Activated CD8-positive, alpha-beta memory T cell treated with anti-CD3 and anti-CD28 coated beads, Interleukin-2, amount 10 ng/mL, durations not matched to agents 7 days and 5 days (primary cell): Measurements from ENCODE around the gene GPATCH2L. TPM values are rescaled to one million over a fixed set of nuclear protein-coding genes. Genes with fewer than 3 reads are reported as not detected.

ENCODE experiments used
- ATAC-seq: fragments of 150-1000 bp; cut with Tn5 transposase; one replicate; pipeline ENCODE4 v1.10.0; 2021; ENCODE audit warnings: moderate library complexity
- CTCF ChIA-PET: fragments of 350-600 bp; sonication (Branson Sonifier 250); formaldehyde crosslinking; loops from one replicate; lab custom pipeline; 2021; ENCODE audit warnings: antibody characterized with exemption; lab: Charles Lee
- DNase-seq: peaks from one replicate; pipeline ENCODE4 v3.0.0-alpha.2; 2020
- H3K27ac Mint-ChIP-seq: one replicate; pipeline ENCODE4 v1.8.0; 2021; ENCODE audit warnings: mild to moderate bottlenecking, mixed read lengths
- H3K27me3 Mint-ChIP-seq: one replicate; pipeline ENCODE4 v1.8.0; 2021; ENCODE audit warnings: mixed read lengths
- H3K36me3 Mint-ChIP-seq: one replicate; pipeline ENCODE4 v1.8.0; 2021; ENCODE audit warnings: mild to moderate bottlenecking, mixed read lengths
- H3K4me1 Mint-ChIP-seq: one replicate; pipeline ENCODE4 v1.8.0; 2021; ENCODE audit warnings: mixed read lengths
- H3K4me3 Mint-ChIP-seq: one replicate; pipeline ENCODE4 v1.8.0; 2021; ENCODE audit warnings: mild to moderate bottlenecking, moderate library complexity, mixed read lengths
- H3K9me3 Mint-ChIP-seq: one replicate; pipeline ENCODE4 v1.8.0; 2022; ENCODE audit warnings: low read depth, mixed read lengths
- total RNA-seq, 2 experiments: library from RNA; stranded (reverse); gene quantifications; one replicate each; pipeline ENCODE4 v1.2.3, GENCODE V29; 2021

GPATCH2L gene
- total RNA-seq: 10 to 100 TPM; 56.4 to 63.8 TPM

DNA sequence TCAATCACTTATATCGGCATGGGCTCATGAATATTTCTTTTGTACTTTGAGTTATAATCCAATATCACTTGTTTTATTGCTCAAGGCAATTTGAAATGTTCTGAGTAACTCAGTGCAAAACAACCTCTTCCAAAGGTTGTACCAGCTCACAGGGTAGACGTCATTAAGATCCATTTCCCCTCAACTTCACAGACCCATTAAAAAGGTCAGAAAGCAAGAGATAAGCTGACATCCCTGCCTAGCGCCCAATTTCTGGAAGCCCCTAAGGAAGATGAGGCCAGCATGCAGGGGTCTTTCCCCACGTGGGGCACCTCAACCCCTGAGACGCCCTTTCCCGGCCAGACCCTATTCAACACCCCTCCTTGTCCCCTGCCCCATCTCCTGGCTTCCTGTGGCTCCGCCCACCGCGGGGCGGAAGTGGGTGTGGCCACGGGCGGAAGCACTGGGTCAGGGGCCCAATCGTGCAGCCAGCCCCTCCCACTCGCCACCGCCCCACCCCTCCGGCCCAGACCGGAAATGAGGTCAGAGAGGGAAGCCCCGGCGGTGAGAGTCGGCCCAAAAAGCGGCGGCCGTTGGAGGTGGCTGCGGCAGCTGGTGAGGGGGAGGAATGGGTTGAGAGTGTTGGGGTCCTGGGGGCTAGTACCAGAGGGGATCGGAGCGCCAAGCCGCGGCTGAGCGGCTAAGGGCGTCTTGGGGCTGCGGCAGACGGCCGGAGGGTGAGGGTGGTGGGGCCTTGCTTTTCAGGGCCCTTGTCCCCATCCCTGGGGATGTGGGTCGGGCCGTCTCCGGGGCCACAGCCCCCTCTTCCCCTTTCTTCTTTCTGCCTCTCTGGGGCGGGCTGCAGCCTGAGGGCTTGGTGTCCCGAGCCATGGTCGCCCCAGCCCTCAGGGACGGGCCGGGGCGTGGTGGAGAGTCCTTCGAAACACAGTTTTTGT is at the start of gene GPATCH2L:
GPATCH2L (plus strand) TSS at position 525 of the 935 bp plus-strand sequence. CDS start 2,442 bp downstream, outside the sequence.
- H3K4me3 Mint-ChIP-seq: peak within 1 kb of the TSS; percentile 88
- H3K36me3 Mint-ChIP-seq: peaks cover 21% of the 10 kb centered on the region
- H3K9me3 Mint-ChIP-seq: peaks cover 5% of the 10 kb centered on the region
- DNase-seq: peak; percentile 98
- ATAC-seq: peak; percentile 87
- H3K27me3 Mint-ChIP-seq: peaks cover 8% of the 10 kb centered on the region
- CTCF ChIA-PET: interaction anchor here (1.0 kb wide), 1 partner anchor 710 kb away, joined by 3 read pairs; no protein-coding TSS in a partner anchor
- peak within 1 kb of the TSS; percentile 97 for H3K27ac Mint-ChIP-seq
- peaks cover 46% of the 10 kb centered on the region for H3K4me1 Mint-ChIP-seq

DNA sequence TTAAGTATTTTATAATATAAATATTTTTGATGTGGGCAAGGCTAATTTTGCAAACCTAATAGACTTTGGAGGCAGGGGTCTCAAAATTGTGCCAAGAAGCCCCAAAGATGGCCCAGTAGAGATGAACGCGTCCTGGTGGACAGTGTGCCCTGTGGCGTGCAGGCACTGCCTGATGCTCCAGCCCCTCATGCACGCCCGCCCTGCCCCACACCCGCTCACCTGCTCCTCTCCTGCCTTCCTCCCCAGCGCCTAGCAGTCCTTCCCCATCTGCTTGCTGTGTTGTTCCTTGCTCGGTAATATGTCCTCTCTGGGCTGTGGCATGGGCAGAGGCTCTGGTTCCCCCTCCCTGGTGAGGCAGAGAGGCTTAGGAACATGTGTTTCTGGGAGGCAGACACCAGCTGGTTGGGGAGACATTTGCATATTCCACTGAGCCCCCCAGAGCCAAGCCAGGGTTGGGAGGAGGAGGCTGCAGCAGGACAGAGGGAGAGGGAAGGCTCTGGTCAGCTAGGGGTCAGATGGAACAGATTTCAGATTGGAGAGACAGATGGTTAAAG is 46.8 kb upstream of the GPATCH2L start:
- ATAC-seq (no peak), DNase-seq (no peak)
- Mint-ChIP-seq H3K27ac (no peak overlapping the region), H3K9me3 (no peaks in the 10 kb centered on the region), H3K27me3 (no peaks in the 10 kb centered on the region), H3K4me3 (no peak overlapping the region), H3K36me3 (no peaks in the 10 kb centered on the region), H3K4me1 (no peaks in the 10 kb centered on the region)
- CTCF ChIA-PET: no interaction called here

DNA sequence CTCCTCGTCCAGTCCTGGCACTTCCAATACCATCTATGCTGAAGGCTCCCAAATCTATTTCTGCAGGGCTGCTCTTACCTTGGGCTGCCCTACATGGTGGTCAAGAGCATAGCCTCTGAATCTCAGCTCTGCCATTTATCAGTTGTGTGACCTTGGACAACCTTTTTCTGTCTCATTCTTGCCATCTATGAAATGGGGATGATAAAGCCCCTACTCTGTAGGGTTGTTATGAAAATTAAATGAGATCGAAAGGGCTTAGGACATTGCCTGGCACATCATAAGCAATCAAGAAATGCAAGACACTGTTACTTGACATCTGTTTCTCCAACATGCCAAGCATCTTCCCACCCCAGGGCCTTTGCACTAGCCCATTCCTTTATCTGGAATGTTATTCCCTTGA is 45.5 kb upstream of the GPATCH2L start:
- no peaks in the 10 kb centered on the region for H3K9me3 Mint-ChIP-seq
- no peaks in the 10 kb centered on the region for H3K4me1 Mint-ChIP-seq
- CTCF ChIA-PET: no interaction called here
- no peak for ATAC-seq
- no peaks in the 10 kb centered on the region for H3K27me3 Mint-ChIP-seq
- no peak overlapping the region for H3K4me3 Mint-ChIP-seq
- no peak overlapping the region for H3K27ac Mint-ChIP-seq
- H3K36me3 Mint-ChIP-seq: no peaks in the 10 kb centered on the region
- DNase-seq: no peak

GRCh38 chr14:76109087-76109880 is 42.4 kb upstream of the GPATCH2L start:
- no peak overlapping the region for H3K4me3 Mint-ChIP-seq
- no peaks in the 10 kb centered on the region for H3K9me3 Mint-ChIP-seq
- H3K27ac Mint-ChIP-seq: no peak overlapping the region
- H3K27me3 Mint-ChIP-seq: no peaks in the 10 kb centered on the region
- no peak for DNase-seq
- CTCF ChIA-PET: no interaction called here
- no peaks in the 10 kb centered on the region for H3K4me1 Mint-ChIP-seq
- ATAC-seq: no peak
- H3K36me3 Mint-ChIP-seq: no peaks in the 10 kb centered on the region

GRCh38 chr14:76112889-76113624 is 38.7 kb upstream of the GPATCH2L start:
- Mint-ChIP-seq H3K4me1 (no peaks in the 10 kb centered on the region), H3K27ac (no peak overlapping the region), H3K27me3 (peaks cover 4% of the 10 kb centered on the region), H3K36me3 (no peaks in the 10 kb centered on the region), H3K9me3 (no peaks in the 10 kb centered on the region), H3K4me3 (no peak overlapping the region)
- ATAC-seq (no peak), DNase-seq (no peak)
- CTCF ChIA-PET: interaction anchor here (1.0 kb wide), 1 partner anchor 33 kb away, joined by 3 read pairs; no protein-coding TSS in a partner anchor

GRCh38 chr14:76113691-76114090 is 38.0 kb upstream of the GPATCH2L start:
- ATAC-seq (no peak), DNase-seq (no peak)
- CTCF ChIA-PET: interaction anchor here (1.0 kb wide), 1 partner anchor 34 kb away, joined by 3 read pairs; no protein-coding TSS in a partner anchor
- H3K4me3 Mint-ChIP-seq: no peak overlapping the region
- H3K27ac Mint-ChIP-seq: no peak overlapping the region
- no peaks in the 10 kb centered on the region for H3K4me1 Mint-ChIP-seq
- H3K9me3 Mint-ChIP-seq: no peaks in the 10 kb centered on the region
- peaks cover 4% of the 10 kb centered on the region for H3K27me3 Mint-ChIP-seq
- no peaks in the 10 kb centered on the region for H3K36me3 Mint-ChIP-seq

GRCh38 chr14:76115010-76115422 is 36.7 kb upstream of the GPATCH2L start:
- ATAC-seq: no peak
- no peaks in the 10 kb centered on the region for H3K9me3 Mint-ChIP-seq
- no peak overlapping the region for H3K27ac Mint-ChIP-seq
- no peaks in the 10 kb centered on the region for H3K36me3 Mint-ChIP-seq
- peaks cover 4% of the 10 kb centered on the region for H3K27me3 Mint-ChIP-seq
- CTCF ChIA-PET: no interaction called here
- no peak overlapping the region for H3K4me3 Mint-ChIP-seq
- no peak for DNase-seq
- no peaks in the 10 kb centered on the region for H3K4me1 Mint-ChIP-seq

DNA sequence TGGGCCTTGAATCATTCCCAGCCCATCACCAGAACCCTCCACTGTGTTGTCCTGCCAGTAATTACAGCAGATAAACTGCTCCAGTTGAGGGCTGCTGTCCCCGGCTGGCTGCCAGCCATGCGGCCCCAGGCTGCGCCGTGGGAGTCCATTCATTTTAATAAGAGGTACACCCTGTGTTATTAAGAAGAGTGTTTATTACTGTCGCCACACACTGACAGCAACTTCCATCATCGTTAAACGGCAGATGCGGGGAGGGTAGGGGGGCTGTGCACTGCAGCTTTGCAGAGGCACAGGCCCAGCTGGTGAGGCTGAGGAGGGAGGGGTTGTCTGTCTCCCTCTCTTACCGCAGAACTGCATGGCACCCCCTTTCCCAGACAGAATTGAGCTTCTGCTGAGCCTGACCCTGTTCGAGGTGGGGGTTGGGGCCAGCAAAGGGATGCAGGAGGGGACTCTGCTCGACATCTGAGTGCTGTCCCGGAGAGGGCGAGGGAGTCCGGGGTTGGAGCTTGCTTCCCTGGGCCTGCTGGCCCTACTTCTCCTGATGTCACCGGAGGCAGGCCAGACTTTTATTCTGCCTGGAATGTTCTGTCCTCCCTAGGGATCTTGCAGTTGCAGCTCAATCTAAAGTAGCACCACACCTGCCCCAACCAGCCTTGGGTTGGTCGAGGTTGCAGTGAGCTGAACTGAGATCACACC is 33.8 kb upstream of the GPATCH2L start:
- no peak for DNase-seq
- H3K9me3 Mint-ChIP-seq: no peaks in the 10 kb centered on the region
- no peak for ATAC-seq
- no peak overlapping the region for H3K4me3 Mint-ChIP-seq
- H3K27me3 Mint-ChIP-seq: peaks cover 4% of the 10 kb centered on the region
- CTCF ChIA-PET: no interaction called here
- H3K36me3 Mint-ChIP-seq: no peaks in the 10 kb centered on the region
- no peaks in the 10 kb centered on the region for H3K4me1 Mint-ChIP-seq
- no peak overlapping the region for H3K27ac Mint-ChIP-seq

GRCh38 chr14:76118594-76118993 is 33.1 kb upstream of the GPATCH2L start:
- H3K27ac Mint-ChIP-seq: no peak overlapping the region
- no peaks in the 10 kb centered on the region for H3K36me3 Mint-ChIP-seq
- H3K4me1 Mint-ChIP-seq: no peaks in the 10 kb centered on the region
- DNase-seq (no peak), ATAC-seq (no peak)
- peaks cover 4% of the 10 kb centered on the region for H3K27me3 Mint-ChIP-seq
- CTCF ChIA-PET: no interaction called here
- H3K4me3 Mint-ChIP-seq: no peak overlapping the region
- H3K9me3 Mint-ChIP-seq: no peaks in the 10 kb centered on the region

GRCh38 chr14:76121089-76121748 is 30.5 kb upstream of the GPATCH2L start:
- H3K27me3 Mint-ChIP-seq: peaks cover 2% of the 10 kb centered on the region
- no peak for ATAC-seq
- H3K4me1 Mint-ChIP-seq: no peaks in the 10 kb centered on the region
- no peak for DNase-seq
- H3K36me3 Mint-ChIP-seq: no peaks in the 10 kb centered on the region
- CTCF ChIA-PET: no interaction called here
- no peaks in the 10 kb centered on the region for H3K9me3 Mint-ChIP-seq
- no peak overlapping the region for H3K27ac Mint-ChIP-seq
- H3K4me3 Mint-ChIP-seq: no peak overlapping the region

DNA sequence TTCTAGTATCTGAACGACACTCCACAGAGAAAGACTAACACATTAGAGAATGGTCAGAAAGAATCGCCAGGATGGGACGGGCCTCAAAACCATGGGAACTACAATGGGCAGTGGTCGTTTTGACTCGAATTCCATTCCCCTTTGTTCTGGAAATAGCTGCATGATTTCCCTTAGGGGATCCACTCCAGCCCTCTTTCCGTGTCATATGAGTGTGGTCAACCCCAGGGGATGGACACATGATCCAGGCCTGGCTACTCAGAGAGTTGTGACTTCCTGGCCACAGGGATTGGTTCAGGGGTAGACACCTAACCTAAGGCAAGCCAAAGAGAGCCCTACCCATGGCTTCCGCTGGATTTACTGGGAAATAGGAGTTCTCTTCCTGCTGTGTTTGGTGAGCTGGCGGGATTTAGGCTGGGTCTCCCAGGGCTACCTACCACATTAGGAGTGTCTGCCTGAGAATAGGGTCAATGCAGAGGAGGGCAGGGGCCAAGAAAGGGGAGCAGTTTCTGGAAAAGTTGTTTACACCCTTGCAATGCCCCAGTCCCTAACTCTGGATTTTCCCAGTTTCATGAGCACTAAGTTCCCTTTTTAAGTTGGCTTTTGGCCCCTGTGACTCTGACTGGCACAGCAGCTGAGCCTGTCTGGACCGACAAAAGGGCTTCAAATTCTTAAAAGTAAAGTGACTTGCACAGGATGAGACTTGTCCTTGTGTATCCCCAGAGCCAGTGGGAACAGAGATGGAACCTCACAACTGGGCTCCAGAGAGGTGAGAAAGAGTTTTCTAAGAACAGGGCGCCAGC is 28.1 kb upstream of the GPATCH2L start:
- ATAC-seq (no peak), DNase-seq (no peak)
- no peaks in the 10 kb centered on the region for H3K9me3 Mint-ChIP-seq
- no peaks in the 10 kb centered on the region for H3K4me1 Mint-ChIP-seq
- H3K4me3 Mint-ChIP-seq: no peak overlapping the region
- CTCF ChIA-PET: no interaction called here
- no peak overlapping the region for H3K27ac Mint-ChIP-seq
- peaks cover 5% of the 10 kb centered on the region for H3K27me3 Mint-ChIP-seq
- no peaks in the 10 kb centered on the region for H3K36me3 Mint-ChIP-seq
